Fibroblast of pulmonary artery (primary cell): ENCODE results near the gene ACKR3.

ENCODE experiments used
- DNase-seq: peaks from one replicate; pipeline ENCODE4 v3.0.0-alpha.2; 2010; ENCODE audit warnings: low read depth
- H3K4me3 ChIP-seq: replicated peaks from 2 replicates; pipeline ENCODE4 v1.5.1; 2011; ENCODE audit warnings: low read depth, mild to moderate bottlenecking, control low read depth, low read length, moderate library complexity
- TF ChIP-seq, protein P1 (sequence below): IDR thresholded peaks from 2 replicates; pipeline ENCODE4 v1.5.1; 2011; ENCODE audit warnings: mild to moderate bottlenecking, control low read depth, low read length, inconsistent platforms; ENCODE audit errors: missing control alignments

Gene ACKR3

DNA sequence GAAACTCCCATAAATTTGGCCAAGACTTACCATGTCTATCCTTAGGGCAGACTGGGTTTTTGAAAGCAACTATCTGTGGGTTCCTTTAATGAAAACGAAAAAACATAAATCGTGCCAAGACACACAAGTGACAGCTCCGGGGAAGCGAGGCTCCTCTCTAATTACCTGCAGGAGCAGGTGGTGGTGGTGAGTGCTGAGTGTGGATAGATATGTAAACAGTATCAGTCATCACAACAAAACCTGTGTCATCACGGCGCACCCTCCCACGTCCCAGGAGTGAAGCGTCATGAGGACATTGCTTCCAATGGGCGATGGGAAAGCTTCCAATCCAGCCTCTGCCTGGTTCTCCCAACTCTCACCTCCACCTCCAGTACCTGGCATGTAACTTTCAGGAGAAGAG is 31.3 kb downstream of the ACKR3 start:
- TF ChIP-seq, protein P1, sequence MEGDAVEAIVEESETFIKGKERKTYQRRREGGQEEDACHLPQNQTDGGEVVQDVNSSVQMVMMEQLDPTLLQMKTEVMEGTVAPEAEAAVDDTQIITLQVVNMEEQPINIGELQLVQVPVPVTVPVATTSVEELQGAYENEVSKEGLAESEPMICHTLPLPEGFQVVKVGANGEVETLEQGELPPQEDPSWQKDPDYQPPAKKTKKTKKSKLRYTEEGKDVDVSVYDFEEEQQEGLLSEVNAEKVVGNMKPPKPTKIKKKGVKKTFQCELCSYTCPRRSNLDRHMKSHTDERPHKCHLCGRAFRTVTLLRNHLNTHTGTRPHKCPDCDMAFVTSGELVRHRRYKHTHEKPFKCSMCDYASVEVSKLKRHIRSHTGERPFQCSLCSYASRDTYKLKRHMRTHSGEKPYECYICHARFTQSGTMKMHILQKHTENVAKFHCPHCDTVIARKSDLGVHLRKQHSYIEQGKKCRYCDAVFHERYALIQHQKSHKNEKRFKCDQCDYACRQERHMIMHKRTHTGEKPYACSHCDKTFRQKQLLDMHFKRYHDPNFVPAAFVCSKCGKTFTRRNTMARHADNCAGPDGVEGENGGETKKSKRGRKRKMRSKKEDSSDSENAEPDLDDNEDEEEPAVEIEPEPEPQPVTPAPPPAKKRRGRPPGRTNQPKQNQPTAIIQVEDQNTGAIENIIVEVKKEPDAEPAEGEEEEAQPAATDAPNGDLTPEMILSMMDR, result no peak
- H3K4me3 ChIP-seq, result no peak overlapping the region
- no peak for DNase-seq

DNA sequence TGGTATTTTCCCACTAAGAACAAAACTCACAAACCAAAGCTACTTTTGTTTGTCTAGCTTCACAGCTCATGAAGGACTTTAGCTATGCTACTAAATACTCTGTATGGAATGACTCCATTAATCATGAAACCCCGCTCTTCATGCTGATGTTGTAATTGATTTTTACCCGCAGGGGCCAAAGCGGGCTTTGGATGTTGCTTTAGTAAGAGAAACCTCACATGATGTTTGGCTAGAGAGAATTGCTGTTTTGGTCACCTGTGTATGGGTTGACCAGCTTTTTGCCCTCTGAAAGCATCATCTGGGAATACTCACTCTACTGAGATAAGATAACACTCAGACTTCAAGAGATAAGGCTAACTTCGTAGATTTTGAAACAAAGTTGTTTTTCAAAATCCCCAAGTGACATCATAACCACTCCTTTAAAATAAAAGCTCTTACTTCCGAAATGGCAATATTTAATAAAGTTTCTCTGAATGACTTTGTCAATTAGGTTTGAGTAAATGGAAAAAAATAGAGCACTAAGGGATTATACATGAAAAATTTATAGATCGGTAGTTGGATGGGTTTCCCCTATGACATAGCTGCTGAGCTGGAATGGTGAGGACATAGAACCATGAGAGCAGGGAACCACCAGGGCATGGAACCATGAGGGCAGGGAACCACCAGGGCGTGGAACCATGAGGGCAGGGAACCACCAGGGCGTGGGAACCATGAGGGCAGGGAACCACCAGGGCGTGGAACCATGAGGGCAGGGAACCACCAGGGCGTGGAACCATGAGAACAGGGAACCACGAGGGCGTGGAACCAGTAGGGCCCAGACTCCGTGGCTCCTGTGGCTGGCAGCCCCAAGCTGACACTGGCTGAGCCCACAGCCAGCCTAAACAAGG is 31.9 kb downstream of the ACKR3 start:
- TF ChIP-seq, protein P1, result no peak
- H3K4me3 ChIP-seq, result no peak overlapping the region
- no peak for DNase-seq

DNA sequence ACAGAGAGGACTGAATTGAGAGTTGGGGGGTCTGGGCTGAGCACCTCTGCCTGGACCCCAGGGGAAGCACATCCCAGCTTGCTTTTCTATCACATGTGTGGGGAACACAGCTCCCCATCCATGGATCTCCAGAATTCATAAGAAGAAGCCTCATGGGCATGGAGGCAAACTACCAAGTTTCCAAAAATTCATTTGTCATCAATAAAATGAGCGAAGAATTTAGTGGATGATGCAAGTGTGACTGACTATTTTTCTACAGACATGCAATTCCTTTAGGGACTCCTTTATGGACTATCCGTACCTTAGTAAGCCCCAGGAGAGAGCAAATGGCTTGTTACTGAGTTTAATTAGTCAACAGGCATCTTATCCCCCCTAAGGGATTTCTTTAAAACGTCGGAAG is 33.1 kb downstream of the ACKR3 start:
- DNase-seq, result no peak
- TF ChIP-seq, protein P1, result no peak
- H3K4me3 ChIP-seq, result no peak overlapping the region

GRCh38 chr2:236603361-236604015 is 33.9 kb downstream of the ACKR3 start:
- DNase-seq, result no peak
- TF ChIP-seq, protein P1, result no peak
- H3K4me3 ChIP-seq, result no peak overlapping the region

DNA sequence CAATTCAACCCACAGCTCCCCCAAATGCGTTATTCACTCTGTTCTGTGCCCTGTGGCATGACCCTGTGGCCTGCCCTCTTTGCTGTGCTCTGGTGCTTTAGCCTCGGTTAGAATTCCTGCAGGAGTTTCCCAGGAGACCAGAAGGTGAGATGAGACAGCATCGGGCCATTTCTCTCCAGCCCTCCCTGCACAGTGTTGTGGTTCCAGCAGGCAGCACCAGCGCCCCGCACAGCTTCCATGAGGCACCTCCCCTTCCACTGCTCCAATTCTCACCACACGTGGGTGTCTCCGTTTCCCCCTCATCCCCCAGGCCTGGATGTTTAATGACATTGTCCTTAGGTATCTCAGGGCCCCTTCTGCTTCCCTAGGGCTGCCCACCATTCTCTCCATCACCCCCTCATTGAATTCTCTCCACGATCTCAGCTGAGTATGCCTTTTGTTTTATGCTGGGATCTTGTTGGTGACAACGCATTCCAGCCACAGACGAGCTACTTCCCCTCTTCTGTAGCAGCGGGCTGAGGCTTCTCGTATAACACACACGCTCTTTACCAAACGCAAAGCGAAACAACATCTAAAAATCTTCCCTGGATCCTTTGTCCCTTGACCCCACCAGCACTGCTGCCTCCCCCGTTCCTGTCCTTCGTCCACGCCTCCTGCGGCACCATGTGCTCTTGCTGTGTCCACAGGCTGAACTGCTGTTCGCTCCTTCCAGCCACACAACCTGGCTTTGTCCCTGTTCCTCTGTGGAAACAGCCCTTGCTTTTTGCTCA is 35.1 kb downstream of the ACKR3 start:
- TF ChIP-seq, protein P1, result no peak
- no peak overlapping the region for H3K4me3 ChIP-seq
- DNase-seq, result no peak

- DNase-seq, result no peak
- H3K4me3 ChIP-seq, result no peak overlapping the region
- TF ChIP-seq, protein P1, result no peak
Measured at GRCh38 chr2:236605345-236605734, 35.7 kb downstream of the ACKR3 start.
